Measurements from ENCODE around the gene QDPR. TPM values are rescaled to one million over a fixed set of nuclear protein-coding genes. Genes with fewer than 3 reads are reported as not detected.

QDPR gene
- total and polyA plus RNA-seq, 8 donors: 11.4 to 56.8 (median 16.8) TPM

GRCh38 chr4:17494258-17495190 lies 17.4 kb downstream of the QDPR start:
- intact Hi-C loops (cut with DNase I): no loop called here
- DNase-seq (no peak), ATAC-seq (no peak), FAIRE-seq (no peak)
- Histone ChIP-seq H3K27ac (no peak overlapping the region), H3K9me3 (no peaks in the 10 kb centered on the region), H3K27me3 (no peaks in the 10 kb centered on the region), H3K4me1 (peaks cover 7 to 12% (median 11%) of the 10 kb centered on the region in 3 donors), H3K4me3 (no peak overlapping the region), H3K36me3 (peaks cover 0 to 23% (median 5%) of the 10 kb centered on the region in 3 donors)
- TF ChIP-seq CTCF (IDR thresholded peaks at IDR 0.05): no peak
- WGBS, 2 donors: 90 to 92% methylated on average over 10 of the region's 10 CpGs

GRCh38 chr4:17493619-17494018 lies 18.3 kb downstream of the QDPR start:
- ATAC-seq: no peak
- WGBS, 2 donors: 85 to 87% methylated on average over 4 of the region's 4 CpGs
- Histone ChIP-seq H3K36me3 (peaks cover 4 to 20% (median 5%) of the 10 kb centered on the region in 3 donors), H3K4me3 (no peak overlapping the region), H3K27ac (no peak overlapping the region), H3K4me1 (peaks cover 7 to 12% (median 11%) of the 10 kb centered on the region in 3 donors), H3K9me3 (no peaks in the 10 kb centered on the region), H3K27me3 (no peaks in the 10 kb centered on the region)
- DNase-seq: no peak
- FAIRE-seq: no peak
- no peak for TF ChIP-seq CTCF (IDR thresholded peaks at IDR 0.05)
- intact Hi-C loops (cut with DNase I): no loop called here

GRCh38 chr4:17492876-17493275 lies 19.0 kb downstream of the QDPR start:
- H3K9me3 ChIP-seq: no peaks in the 10 kb centered on the region
- H3K4me3 ChIP-seq: no peak overlapping the region
- FAIRE-seq: no peak
- DNase-seq: no peak
- H3K36me3 ChIP-seq: peaks cover 4 to 18% (median 5%) of the 10 kb centered on the region in 3 donors
- intact Hi-C loops (cut with DNase I): no loop called here
- WGBS, 2 donors: 96 to 97% methylated on average over 2 of the region's 2 CpGs
- no peak for ATAC-seq
- H3K27ac ChIP-seq: no peak overlapping the region
- peaks cover 7 to 12% (median 11%) of the 10 kb centered on the region in 3 donors for H3K4me1 ChIP-seq
- no peak for TF ChIP-seq CTCF (IDR thresholded peaks at IDR 0.05)
- no peaks in the 10 kb centered on the region for H3K27me3 ChIP-seq

- Histone ChIP-seq H3K36me3 (peaks cover 4 to 18% (median 5%) of the 10 kb centered on the region in 3 donors), H3K4me1 (peaks cover 7 to 12% (median 11%) of the 10 kb centered on the region in 3 donors), H3K27ac (no peak overlapping the region), H3K9me3 (no peaks in the 10 kb centered on the region), H3K4me3 (no peak overlapping the region), H3K27me3 (no peaks in the 10 kb centered on the region)
- ATAC-seq (no peak), DNase-seq (peak in 1 of 6 donors; percentile 60), FAIRE-seq (no peak)
- WGBS, 2 donors: 80 to 86% methylated on average over 15 of the region's 15 CpGs
- intact Hi-C loops (cut with DNase I): no loop called here
- no peak for TF ChIP-seq CTCF (IDR thresholded peaks at IDR 0.05)
Observed at GRCh38 chr4:17492058-17492741, 19.7 kb downstream of the QDPR start.
